Measurements from ENCODE around the gene ENPP1.

Gene ENPP1

GRCh38 chr6:131909408-131910218 lies 101.8 kb downstream of the ENPP1 start:
- intact Hi-C loops (cut with DNase I; ENCODE audit: low total_unique reads): loop anchor here (5.0 kb wide), 1 partner anchor 217 kb away; no protein-coding TSS in a partner anchor
- no peak overlapping the region for H3K4me3 ChIP-seq
- no peaks in the 10 kb centered on the region for H3K4me1 ChIP-seq
- peak; percentile 67 to 80 for DNase-seq
- H3K27ac ChIP-seq: no peak overlapping the region
- H3K36me3 ChIP-seq: no peaks in the 10 kb centered on the region
- no peaks in the 10 kb centered on the region for H3K27me3 ChIP-seq
- peak; percentile 84 to 89 for TF ChIP-seq CTCF (IDR thresholded peaks at IDR 0.05)
- no peaks in the 10 kb centered on the region for H3K9me3 ChIP-seq

DNA sequence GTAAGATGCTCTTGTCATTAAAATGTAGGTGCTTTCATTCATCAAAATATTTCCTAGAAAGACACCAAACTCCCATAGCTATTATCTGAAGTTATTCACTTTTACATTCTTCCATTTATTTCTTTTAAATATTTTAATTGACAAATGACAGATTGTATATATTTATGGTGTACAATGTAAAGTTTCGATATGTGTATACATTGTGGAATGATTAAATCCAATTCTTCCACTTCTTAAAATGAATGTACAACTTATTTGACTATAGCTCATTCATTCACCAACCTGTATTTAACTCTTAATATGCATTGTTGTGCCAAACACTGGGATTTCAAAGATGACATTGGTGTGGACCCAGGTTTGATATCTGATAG lies 102.4 kb downstream of the ENPP1 start:
- intact Hi-C loops (cut with DNase I; ENCODE audit: low total_unique reads): no loop called here
- H3K27ac ChIP-seq: no peak overlapping the region
- H3K9me3 ChIP-seq: no peaks in the 10 kb centered on the region
- H3K4me1 ChIP-seq: no peaks in the 10 kb centered on the region
- H3K36me3 ChIP-seq: no peaks in the 10 kb centered on the region
- no peak for TF ChIP-seq CTCF (IDR thresholded peaks at IDR 0.05)
- no peak for DNase-seq
- no peaks in the 10 kb centered on the region for H3K27me3 ChIP-seq
- H3K4me3 ChIP-seq: no peak overlapping the region

- TF ChIP-seq CTCF (IDR thresholded peaks at IDR 0.05): no peak
- Histone ChIP-seq H3K9me3 (no peaks in the 10 kb centered on the region), H3K36me3 (no peaks in the 10 kb centered on the region), H3K4me3 (no peak overlapping the region), H3K4me1 (no peaks in the 10 kb centered on the region), H3K27ac (no peak overlapping the region), H3K27me3 (no peaks in the 10 kb centered on the region)
- no peak for DNase-seq
- intact Hi-C loops (cut with DNase I; ENCODE audit: low total_unique reads): no loop called here
Measured at GRCh38 chr6:131910956-131911355, 103.1 kb downstream of the ENPP1 start.

DNA sequence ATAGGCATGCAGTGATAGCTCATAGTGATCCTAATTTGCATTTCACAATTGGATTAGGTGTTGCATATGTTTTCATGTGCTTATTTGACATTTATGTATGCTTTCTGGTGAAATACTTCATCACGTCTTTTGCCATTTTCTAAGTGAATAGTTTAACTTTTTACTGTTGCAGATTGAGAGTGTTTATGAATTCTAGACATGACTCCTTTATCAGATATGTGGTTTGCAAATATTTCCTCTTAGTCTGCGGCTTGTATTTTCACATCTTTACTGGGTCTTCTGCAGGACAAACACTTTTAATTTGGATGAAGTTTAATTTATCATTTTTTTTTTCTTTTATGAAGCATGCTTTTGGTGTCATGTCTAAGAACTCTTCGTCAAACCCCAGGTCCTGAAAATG lies 104.1 kb downstream of the ENPP1 start:
- Histone ChIP-seq H3K4me1 (no peaks in the 10 kb centered on the region), H3K36me3 (no peaks in the 10 kb centered on the region), H3K4me3 (no peak overlapping the region), H3K9me3 (no peaks in the 10 kb centered on the region), H3K27me3 (no peaks in the 10 kb centered on the region), H3K27ac (no peak overlapping the region)
- no peak for DNase-seq
- TF ChIP-seq CTCF (IDR thresholded peaks at IDR 0.05): no peak
- intact Hi-C loops (cut with DNase I; ENCODE audit: low total_unique reads): no loop called here

GRCh38 chr6:131914234-131914633 lies 106.4 kb downstream of the ENPP1 start:
- no peak for TF ChIP-seq CTCF (IDR thresholded peaks at IDR 0.05)
- DNase-seq: no peak
- Histone ChIP-seq H3K36me3 (no peaks in the 10 kb centered on the region), H3K9me3 (no peaks in the 10 kb centered on the region), H3K4me1 (no peaks in the 10 kb centered on the region), H3K4me3 (no peak overlapping the region), H3K27ac (no peak overlapping the region), H3K27me3 (no peaks in the 10 kb centered on the region)
- intact Hi-C loops (cut with DNase I; ENCODE audit: low total_unique reads): no loop called here
